Fibroblast of lung (primary cell): ENCODE data around the gene MAPKAPK2. TPM values are rescaled to one million over a fixed set of nuclear protein-coding genes. Genes with fewer than 3 reads are reported as not detected.

Experiments used
- DNase-seq, 2 donors: peaks; one replicate each; pipeline versions ENCODE4 v3.0.0 to v3.0.0-alpha.2; 2010; ENCODE audit warnings: low read depth in 2 of 2
- H2AFZ ChIP-seq: 2 replicates; pipeline ENCODE4 v1.5.1; 2012; ENCODE audit warnings: low read length, control low read depth, inconsistent platforms
- H3K27ac ChIP-seq: 2 replicates; pipeline ENCODE4 v1.5.1; 2011; ENCODE audit warnings: low read length, control low read depth; ENCODE audit not compliant: insufficient read depth
- H3K27me3 ChIP-seq: 2 replicates; pipeline ENCODE4 v1.5.1; 2011; ENCODE audit warnings: mild to moderate bottlenecking, low read length; ENCODE audit not compliant: control insufficient read depth, insufficient read depth
- H3K36me3 ChIP-seq: 2 replicates; pipeline ENCODE4 v1.5.1; 2011; ENCODE audit warnings: low read length; ENCODE audit not compliant: control insufficient read depth, insufficient read depth
- H3K4me1 ChIP-seq: 2 replicates; pipeline ENCODE4 v1.5.1; 2011; ENCODE audit warnings: low read length; ENCODE audit not compliant: control insufficient read depth, insufficient read depth; ENCODE audit errors: extremely low read depth
- H3K4me2 ChIP-seq: 2 replicates; pipeline ENCODE4 v1.5.1; 2011; ENCODE audit warnings: low read length, control low read depth; ENCODE audit not compliant: insufficient read depth; ENCODE audit errors: extremely low read depth
- H3K4me3 ChIP-seq, 4 experiments: fragments of 200-600 bp in 1 of 4; sonication (generic) in 1 of 4; replicated peaks in 1 of 4; 2 replicates each; pipeline ENCODE4 v1.5.1; 2011 to 2016; ENCODE audit warnings: low read length in 4 of 4, low read depth in 3 of 4, mild to moderate bottlenecking in 3 of 4, control low read depth in 2 of 4, inconsistent platforms in 1 of 4, mixed read lengths in 1 of 4; ENCODE audit not compliant: insufficient read depth in 1 of 4; ENCODE audit errors: control extremely low read depth in 1 of 4
- H3K79me2 ChIP-seq: 2 replicates; pipeline ENCODE4 v1.5.1; 2012; ENCODE audit warnings: mild to moderate bottlenecking, low read length, inconsistent platforms; ENCODE audit not compliant: control insufficient read depth, insufficient read depth
- H3K9ac ChIP-seq: 2 replicates; pipeline ENCODE4 v1.5.1; 2011; ENCODE audit warnings: mild to moderate bottlenecking, low read length, control low read depth; ENCODE audit not compliant: insufficient read depth
- H3K9me3 ChIP-seq: 2 replicates; pipeline ENCODE4 v1.5.1; 2012; ENCODE audit warnings: low read depth, low read length; ENCODE audit not compliant: control insufficient read depth, insufficient read depth
- H4K20me1 ChIP-seq: 2 replicates; pipeline ENCODE4 v1.5.1; 2011; ENCODE audit warnings: low read length; ENCODE audit not compliant: control insufficient read depth, insufficient read depth; ENCODE audit errors: extremely low read depth
- EZH2 ChIP-seq: IDR thresholded peaks from 2 replicates; pipeline ENCODE4 v1.5.1; 2012; ENCODE audit warnings: low read length, control low read depth, mild to moderate bottlenecking; ENCODE audit errors: missing control alignments
- polyA plus RNA-seq, 2 donors: library from polyadenylated mRNA; depleted of rRNA in 1 of 2; stranded (reverse) in 1 of 2; unstranded in 1 of 2; fragments of >200 nt; gene quantifications; 2 replicates each; pipeline ENCODE4 v1.2.1, GENCODE V29; 2011 to 2012; ENCODE audit warnings: missing spikeins in 1 of 2
- total RNA-seq: library from RNA; depleted of rRNA; stranded (reverse); fragments of >200 nt; gene quantifications from 2 replicates; pipeline ENCODE4 v1.2.1, GENCODE V29; 2014
- TF ChIP-seq, protein P1 (sequence below), 2 donors: IDR thresholded peaks in 1 of 2; conservative IDR thresholded peaks in 1 of 2; 1 replicate in 1 of 2; 2 replicates in 1 of 2; pipeline ENCODE4 v1.5.1; 2011 to 2012; ENCODE audit warnings: low read length in 2 of 2, control low read depth in 1 of 2, inconsistent platforms in 1 of 2, low read depth in 1 of 2, mild to moderate bottlenecking in 1 of 2

The MAPKAPK2 gene
- total and polyA plus RNA-seq, 2 donors (not counting 1 experiment from before 2014, with no cell fraction given): 51.9 to 85.7 TPM

DNA sequence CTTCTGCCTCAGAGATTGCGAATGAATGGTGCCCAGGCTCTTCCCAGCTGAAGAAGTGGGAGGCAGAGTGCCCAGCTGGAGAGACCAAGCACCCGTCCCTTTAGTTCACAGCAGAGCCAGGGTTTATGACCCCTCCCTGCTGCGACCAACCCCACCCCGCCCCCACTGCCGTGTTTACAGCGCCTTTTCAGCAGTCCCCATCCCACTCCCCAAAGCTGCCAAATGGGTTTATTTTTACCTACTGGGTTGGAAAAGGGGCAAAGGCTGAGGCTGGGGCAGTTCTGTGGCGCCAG is 25.8 kb upstream of the MAPKAPK2 start:
- Histone ChIP-seq H3K27ac (no peak overlapping the region), H3K79me2 (no peaks in the 10 kb centered on the region), H3K27me3 (peaks cover 5% of the 10 kb centered on the region), H4K20me1 (no peaks in the 10 kb centered on the region), H3K9me3 (no peaks in the 10 kb centered on the region), H2AFZ (no peak overlapping the region), H3K9ac (no peak overlapping the region), H3K4me3 (no peak overlapping the region), H3K4me2 (no peak overlapping the region), H3K36me3 (no peaks in the 10 kb centered on the region), H3K4me1 (no peaks in the 10 kb centered on the region)
- no peak for DNase-seq
- TF ChIP-seq, protein P1, sequence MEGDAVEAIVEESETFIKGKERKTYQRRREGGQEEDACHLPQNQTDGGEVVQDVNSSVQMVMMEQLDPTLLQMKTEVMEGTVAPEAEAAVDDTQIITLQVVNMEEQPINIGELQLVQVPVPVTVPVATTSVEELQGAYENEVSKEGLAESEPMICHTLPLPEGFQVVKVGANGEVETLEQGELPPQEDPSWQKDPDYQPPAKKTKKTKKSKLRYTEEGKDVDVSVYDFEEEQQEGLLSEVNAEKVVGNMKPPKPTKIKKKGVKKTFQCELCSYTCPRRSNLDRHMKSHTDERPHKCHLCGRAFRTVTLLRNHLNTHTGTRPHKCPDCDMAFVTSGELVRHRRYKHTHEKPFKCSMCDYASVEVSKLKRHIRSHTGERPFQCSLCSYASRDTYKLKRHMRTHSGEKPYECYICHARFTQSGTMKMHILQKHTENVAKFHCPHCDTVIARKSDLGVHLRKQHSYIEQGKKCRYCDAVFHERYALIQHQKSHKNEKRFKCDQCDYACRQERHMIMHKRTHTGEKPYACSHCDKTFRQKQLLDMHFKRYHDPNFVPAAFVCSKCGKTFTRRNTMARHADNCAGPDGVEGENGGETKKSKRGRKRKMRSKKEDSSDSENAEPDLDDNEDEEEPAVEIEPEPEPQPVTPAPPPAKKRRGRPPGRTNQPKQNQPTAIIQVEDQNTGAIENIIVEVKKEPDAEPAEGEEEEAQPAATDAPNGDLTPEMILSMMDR (conservative IDR thresholded peaks at IDR 0.05 in 1 of 2, IDR thresholded peaks at IDR 0.05 in 1 of 2; ENCODE audit: low read depth in 1 of 2, low read length in 2 of 2): no peak
- TF ChIP-seq EZH2: no peak

- no peaks in the 10 kb centered on the region for H3K4me1 ChIP-seq
- H3K4me2 ChIP-seq: no peak overlapping the region
- no peak overlapping the region for H3K4me3 ChIP-seq
- no peaks in the 10 kb centered on the region for H3K36me3 ChIP-seq
- H3K9me3 ChIP-seq: no peaks in the 10 kb centered on the region
- H2AFZ ChIP-seq: no peak overlapping the region
- H3K27ac ChIP-seq: no peak overlapping the region
- no peaks in the 10 kb centered on the region for H3K79me2 ChIP-seq
- TF ChIP-seq, protein P1 (conservative IDR thresholded peaks at IDR 0.05 in 1 of 2, IDR thresholded peaks at IDR 0.05 in 1 of 2; ENCODE audit: low read depth in 1 of 2, low read length in 2 of 2): no peak
- TF ChIP-seq EZH2: no peak
- no peak overlapping the region for H3K9ac ChIP-seq
- peaks cover 5% of the 10 kb centered on the region for H3K27me3 ChIP-seq
- H4K20me1 ChIP-seq: no peaks in the 10 kb centered on the region
- DNase-seq: no peak
These were observed 24.6 kb upstream of the MAPKAPK2 start for GRCh38 chr1:206660136-206660535.

- H3K79me2 ChIP-seq: no peaks in the 10 kb centered on the region
- no peaks in the 10 kb centered on the region for H4K20me1 ChIP-seq
- TF ChIP-seq EZH2: no peak
- TF ChIP-seq, protein P1 (conservative IDR thresholded peaks at IDR 0.05 in 1 of 2, IDR thresholded peaks at IDR 0.05 in 1 of 2; ENCODE audit: low read depth in 1 of 2, low read length in 2 of 2): no peak
- no peaks in the 10 kb centered on the region for H3K9me3 ChIP-seq
- DNase-seq: no peak
- H3K27ac ChIP-seq: no peak overlapping the region
- no peaks in the 10 kb centered on the region for H3K4me1 ChIP-seq
- H3K36me3 ChIP-seq: no peaks in the 10 kb centered on the region
- no peak overlapping the region for H3K4me3 ChIP-seq
- H3K27me3 ChIP-seq: peaks cover 5% of the 10 kb centered on the region
- H3K9ac ChIP-seq: no peak overlapping the region
- no peak overlapping the region for H2AFZ ChIP-seq
- no peak overlapping the region for H3K4me2 ChIP-seq
These were observed 23.4 kb upstream of the MAPKAPK2 start for GRCh38 chr1:206661161-206661820.
